GM12865 (cell line): Measurements from ENCODE around the gene WASF2.
"Not testable (repeated sequence)": the region's sequence is repeated elsewhere in the genome, so short reads cannot be mapped to it uniquely, and the experiment has no call there.

Experiments used
- DNase-seq: peaks from one replicate; pipeline ENCODE4 v3.0.0; 2010; ENCODE audit warnings: low read depth
- H3K4me3 ChIP-seq: 2 replicates; pipeline ENCODE4 v1.5.1; 2011; ENCODE audit warnings: mild to moderate bottlenecking, low read depth, low read length, control low read depth
- CTCF ChIP-seq: IDR thresholded peaks from 2 replicates; pipeline ENCODE4 v1.5.1; 2011; ENCODE audit warnings: low read length, control low read depth, low read depth, inconsistent platforms; ENCODE audit not compliant: insufficient read depth; ENCODE audit errors: missing control alignments

The WASF2 gene

DNA sequence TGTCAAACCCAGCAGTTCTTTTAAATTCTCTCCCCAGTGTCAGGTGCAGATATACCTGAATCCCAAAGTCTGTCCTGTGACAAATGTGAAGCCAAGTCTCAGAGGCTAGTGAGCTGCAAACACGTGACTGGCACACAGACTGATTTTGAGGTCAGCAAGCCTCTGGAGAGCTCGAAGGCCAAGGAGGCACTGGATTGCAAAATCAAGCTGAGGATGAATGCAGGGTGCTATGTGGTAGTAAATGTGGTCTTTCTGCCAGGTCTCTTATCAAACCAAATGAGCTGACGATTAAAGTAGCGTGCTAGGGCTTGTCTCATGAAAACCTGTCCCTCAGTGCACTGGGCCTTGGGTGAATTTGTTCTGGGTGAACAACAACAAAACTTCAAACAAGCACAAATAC is 77.0 kb downstream of the WASF2 start:
- no peak for TF ChIP-seq CTCF
- no peak for DNase-seq
- no peak overlapping the region for H3K4me3 ChIP-seq

DNA sequence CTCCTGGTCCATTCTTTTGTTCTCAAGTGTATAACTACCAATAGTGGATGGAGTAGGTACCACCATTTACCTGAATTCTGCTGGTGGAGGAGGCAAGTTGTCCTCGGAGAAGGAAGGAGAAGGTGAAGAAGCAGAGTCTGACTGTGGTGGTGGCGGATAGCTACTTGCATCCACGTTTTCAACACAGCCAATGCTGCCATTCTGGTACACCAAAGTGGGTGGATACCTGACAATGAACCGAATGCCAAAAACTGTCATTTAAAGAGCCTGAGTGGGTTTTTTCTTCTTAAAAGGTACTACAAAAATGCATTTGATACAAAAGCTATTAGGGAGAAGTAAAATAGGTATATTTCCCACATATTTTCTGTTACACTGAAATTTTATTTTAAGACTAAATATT is 77.5 kb downstream of the WASF2 start:
- H3K4me3 ChIP-seq, result no peak overlapping the region
- DNase-seq, result no peak
- TF ChIP-seq CTCF, result no peak

DNA sequence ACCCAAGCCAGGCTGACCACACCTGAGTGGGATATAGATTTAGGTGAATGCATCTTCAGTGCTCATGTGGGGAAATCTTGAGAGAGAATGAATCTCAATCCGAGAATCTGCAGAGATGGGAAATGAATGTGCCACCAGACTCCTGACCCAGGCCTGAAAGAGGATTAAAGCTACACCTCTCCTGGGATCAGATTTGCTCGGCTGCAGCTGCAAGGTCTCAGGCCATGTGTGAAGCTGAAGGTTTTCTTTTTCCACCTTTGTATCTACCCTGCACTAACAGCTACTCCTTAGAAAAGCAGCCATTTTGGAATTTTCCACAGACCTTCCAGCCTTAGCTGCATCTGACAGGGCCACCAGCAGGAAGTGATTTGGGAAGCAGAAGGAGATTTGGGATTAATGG is 79.3 kb downstream of the WASF2 start:
- no peak for TF ChIP-seq CTCF
- DNase-seq, result no peak
- no peak overlapping the region for H3K4me3 ChIP-seq

- no peak for DNase-seq
- TF ChIP-seq CTCF, result no peak
- no peak overlapping the region for H3K4me3 ChIP-seq
Measured at GRCh38 chr1:27409669-27410068, 80.3 kb downstream of the WASF2 start.

GRCh38 chr1:27408151-27408550 is 81.8 kb downstream of the WASF2 start:
- DNase-seq, result no peak
- no peak overlapping the region for H3K4me3 ChIP-seq
- no peak for TF ChIP-seq CTCF

DNA sequence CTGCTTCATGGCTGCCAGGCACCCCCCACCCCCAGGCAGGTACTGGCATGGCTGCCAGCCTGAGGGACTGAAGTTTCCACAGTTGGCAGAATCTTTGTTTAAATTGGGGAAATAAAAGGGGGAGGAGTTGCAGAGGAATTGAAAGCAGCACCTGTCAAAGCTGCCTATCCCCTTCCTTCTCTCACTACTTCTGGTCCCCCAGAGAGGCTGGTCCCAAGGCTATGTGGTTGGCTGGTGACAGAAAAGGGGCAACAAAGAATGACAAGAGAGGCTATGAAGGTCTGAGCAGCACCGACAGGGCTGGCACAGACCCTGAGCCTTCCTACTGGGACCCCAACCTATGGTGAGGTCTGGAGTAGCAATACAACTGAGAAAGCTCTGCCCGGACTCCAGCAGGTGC is 83.2 kb downstream of the WASF2 start:
- not testable (repeated sequence) for DNase-seq, H3K4me3 ChIP-seq

- no peak overlapping the region for H3K4me3 ChIP-seq
- no peak for DNase-seq
- TF ChIP-seq CTCF, result no peak
Measured at GRCh38 chr1:27406362-27406680, 83.6 kb downstream of the WASF2 start.

GRCh38 chr1:27405598-27406361 is 84.2 kb downstream of the WASF2 start:
- not testable (repeated sequence) for DNase-seq, H3K4me3 ChIP-seq
